Suprapubic skin (tissue), 4 donors: ENCODE data around the gene AAMP. TPM values are rescaled to one million over a fixed set of nuclear protein-coding genes. Genes with fewer than 3 reads are reported as not detected.
"Not testable (repeated sequence)": the region's sequence is repeated elsewhere in the genome, so short reads cannot be mapped to it uniquely, and the experiment has no call there.

Experiments used
- DNase-seq, 2 donors: peaks; one replicate each; pipeline ENCODE4 v3.0.0-alpha.2; 2019; ENCODE audit warnings: low spot score in 2 of 2
- H3K27ac ChIP-seq: fragments of 200-600 bp; sonication (generic); one replicate; pipeline ENCODE4 v1.5.1; 2019
- H3K27me3 ChIP-seq: fragments of 200-600 bp; sonication (generic); one replicate; pipeline ENCODE4 v1.5.1; 2019
- H3K36me3 ChIP-seq: fragments of 200-600 bp; sonication (generic); one replicate; pipeline ENCODE4 v1.5.1; 2019
- H3K4me1 ChIP-seq: fragments of 200-600 bp; sonication (generic); one replicate; pipeline ENCODE4 v1.5.1; 2019
- H3K4me3 ChIP-seq: fragments of 200-600 bp; sonication (generic); one replicate; pipeline ENCODE4 v1.5.1; 2019; ENCODE audit warnings: mild to moderate bottlenecking
- H3K9me3 ChIP-seq: fragments of 200-600 bp; sonication (generic); one replicate; pipeline ENCODE4 v1.5.1; 2019
- CTCF ChIP-seq, 2 donors: fragments of 200-600 bp in 1 of 2; fragments of 450-650 bp in 1 of 2; sonication (generic) in 1 of 2; IDR thresholded peaks; one replicate each; pipeline ENCODE4 v1.5.1; 2016 to 2019; ENCODE audit warnings: antibody characterized with exemption in 2 of 2, mild to moderate bottlenecking in 1 of 2, moderate library complexity in 1 of 2
- EP300 ChIP-seq: sonication (generic); formaldehyde crosslinking; IDR thresholded peaks from one replicate; pipeline ENCODE4 v1.6.1; 2017; ENCODE audit warnings: antibody characterized with exemption
- POLR2A ChIP-seq, 2 donors: fragments of 450-650 bp; IDR thresholded peaks; one replicate each; pipeline ENCODE4 v1.6.1; 2017; ENCODE audit warnings: antibody characterized with exemption in 2 of 2, mild to moderate bottlenecking in 2 of 2, moderate library complexity in 2 of 2
- POLR2AphosphoS5 ChIP-seq, 3 donors: sonication (generic); formaldehyde crosslinking; IDR thresholded peaks; one replicate each; pipeline ENCODE4 v1.6.1; 2017; ENCODE audit warnings: antibody characterized with exemption in 3 of 3
- WGBS: methylation state at CpG from one replicate; pipeline ENCODE4 v1.1.5; 2018; 5-methylcytosine and 5-hydroxymethylcytosine counted together
- total RNA-seq, 4 donors: library from RNA; depleted of rRNA; stranded (reverse); fragments of >200 nt; gene quantifications; one replicate each; pipeline ENCODE4 v1.1.0, GENCODE V29; 2016

Gene AAMP
- total RNA-seq, 4 donors from 2014 or later: 103 to 154 (median 144) TPM

- Histone ChIP-seq H3K4me1 (peaks cover 6% of the 10 kb centered on the region), H3K36me3 (no peaks in the 10 kb centered on the region), H3K4me3 (no peak overlapping the region), H3K27me3 (no peaks in the 10 kb centered on the region), H3K27ac (no peak overlapping the region), H3K9me3 (no peaks in the 10 kb centered on the region)
- TF ChIP-seq EP300: no peak
- no peak for TF ChIP-seq POLR2A (IDR thresholded peaks at IDR 0.05)
- TF ChIP-seq POLR2AphosphoS5 (IDR thresholded peaks at IDR 0.05): no peak
- no peak for TF ChIP-seq CTCF (IDR thresholded peaks at IDR 0.05)
- no peak for DNase-seq
- WGBS: 87% methylated on average over 1 of the region's 1 CpG
These were observed 43.4 kb upstream of the AAMP start for GRCh38 chr2:218313356-218313755.

- 45% methylated on average over 2 of the region's 2 CpGs for WGBS
- Histone ChIP-seq H3K4me1 (peaks cover 6% of the 10 kb centered on the region), H3K36me3 (no peaks in the 10 kb centered on the region), H3K27ac (no peak overlapping the region), H3K27me3 (no peaks in the 10 kb centered on the region), H3K9me3 (no peaks in the 10 kb centered on the region), H3K4me3 (no peak overlapping the region)
- DNase-seq: no peak
- no peak for TF ChIP-seq POLR2A (IDR thresholded peaks at IDR 0.05)
- TF ChIP-seq POLR2AphosphoS5 (IDR thresholded peaks at IDR 0.05): no peak
- TF ChIP-seq EP300: no peak
- no peak for TF ChIP-seq CTCF (IDR thresholded peaks at IDR 0.05)
These were observed 42.4 kb upstream of the AAMP start for GRCh38 chr2:218312267-218312756.

- WGBS: 82% methylated on average over 11 of the region's 11 CpGs
- H3K27ac ChIP-seq, H3K27me3 ChIP-seq, H3K9me3 ChIP-seq, H3K36me3 ChIP-seq, H3K4me1 ChIP-seq, H3K4me3 ChIP-seq, DNase-seq: not testable (repeated sequence)
These were observed 41.8 kb upstream of the AAMP start for GRCh38 chr2:218311541-218312266.

GRCh38 chr2:218310853-218311540 is 41.1 kb upstream of the AAMP start:
- H3K27ac ChIP-seq: no peak overlapping the region
- no peak overlapping the region for H3K4me3 ChIP-seq
- H3K4me1 ChIP-seq: peaks cover 6% of the 10 kb centered on the region
- WGBS: 87% methylated on average over 11 of the region's 11 CpGs
- no peaks in the 10 kb centered on the region for H3K27me3 ChIP-seq
- H3K9me3 ChIP-seq: no peaks in the 10 kb centered on the region
- DNase-seq: no peak
- no peaks in the 10 kb centered on the region for H3K36me3 ChIP-seq
- no peak for TF ChIP-seq POLR2A (IDR thresholded peaks at IDR 0.05)
- TF ChIP-seq CTCF (IDR thresholded peaks at IDR 0.05): no peak
- TF ChIP-seq POLR2AphosphoS5 (IDR thresholded peaks at IDR 0.05): no peak
- TF ChIP-seq EP300: no peak

GRCh38 chr2:218307415-218308090 is 37.6 kb upstream of the AAMP start:
- DNase-seq: no peak
- no peak for TF ChIP-seq POLR2AphosphoS5 (IDR thresholded peaks at IDR 0.05)
- Histone ChIP-seq H3K36me3 (no peaks in the 10 kb centered on the region), H3K27me3 (no peaks in the 10 kb centered on the region), H3K4me1 (no peaks in the 10 kb centered on the region), H3K9me3 (no peaks in the 10 kb centered on the region), H3K4me3 (no peak overlapping the region), H3K27ac (no peak overlapping the region)
- WGBS: 87% methylated on average over 6 of the region's 6 CpGs
